HEK293 (cell line): ENCODE measurements around the gene CKB.

ENCODE experiments used
- BCL11A ChIP-seq: fragments of 450-650 bp; formaldehyde crosslinking; IDR thresholded peaks from 2 replicates; pipeline ENCODE4 v1.5.1; 2016; ENCODE audit warnings: low read depth, missing biosample characterization, missing genetic modification characterization
- REPIN1 ChIP-seq: fragments of 450-650 bp; formaldehyde crosslinking; IDR thresholded peaks from 2 replicates; pipeline ENCODE4 v1.5.1; 2017; ENCODE audit warnings: missing biosample characterization, missing genetic modification characterization, low read depth
- YY1 ChIP-seq: fragments of 450-650 bp; formaldehyde crosslinking; IDR thresholded peaks from 2 replicates; pipeline ENCODE4 v1.5.1; 2018; ENCODE audit warnings: missing biosample characterization, missing genetic modification characterization
- ZBTB11 ChIP-seq: fragments of 450-650 bp; formaldehyde crosslinking; conservative IDR thresholded peaks from 2 replicates; pipeline ENCODE4 v1.5.1; 2016; ENCODE audit warnings: low read depth, missing biosample characterization, missing genetic modification characterization
- ZBTB21 ChIP-seq: fragments of 450-650 bp; formaldehyde crosslinking; IDR thresholded peaks from 2 replicates; pipeline ENCODE4 v1.5.1; 2017; ENCODE audit warnings: missing biosample characterization, missing genetic modification characterization
- ZBTB8A ChIP-seq: fragments of 450-650 bp; formaldehyde crosslinking; IDR thresholded peaks from 2 replicates; pipeline ENCODE4 v1.5.1; 2016; ENCODE audit warnings: missing biosample characterization, missing genetic modification characterization
- ZNF184 ChIP-seq: fragments of 450-650 bp; IDR thresholded peaks from 2 replicates; pipeline ENCODE4 v1.5.1; 2018; ENCODE audit warnings: missing biosample characterization, mild to moderate bottlenecking, missing genetic modification characterization
- ZNF239 ChIP-seq: fragments of 450-650 bp; formaldehyde crosslinking; IDR thresholded peaks from 2 replicates; pipeline ENCODE4 v1.5.1; 2016; ENCODE audit warnings: missing biosample characterization, missing genetic modification characterization
- ZNF24 ChIP-seq: fragments of 450-650 bp; formaldehyde crosslinking; IDR thresholded peaks from 2 replicates; pipeline ENCODE4 v1.5.1; 2016; ENCODE audit warnings: missing biosample characterization, missing genetic modification characterization
- ZNF354C ChIP-seq: fragments of 450-650 bp; formaldehyde crosslinking; IDR thresholded peaks from 2 replicates; pipeline ENCODE4 v1.5.1; 2016; ENCODE audit warnings: missing biosample characterization, missing genetic modification characterization, low read depth, borderline replicate concordance
- ZSCAN23 ChIP-seq: fragments of 450-650 bp; formaldehyde crosslinking; IDR thresholded peaks from 2 replicates; pipeline ENCODE4 v1.5.1; 2016; ENCODE audit warnings: missing biosample characterization, missing genetic modification characterization
- TF ChIP-seq, protein P1 (sequence below): fragments of 450-650 bp; formaldehyde crosslinking; IDR thresholded peaks from 2 replicates; pipeline ENCODE4 v1.5.1; 2016; ENCODE audit warnings: missing biosample characterization, missing genetic modification characterization
- TF ChIP-seq, protein P2 (sequence below): fragments of 450-650 bp; formaldehyde crosslinking; IDR thresholded peaks from 2 replicates; pipeline ENCODE4 v1.5.1; 2016; ENCODE audit warnings: missing biosample characterization, missing genetic modification characterization
- TF ChIP-seq, protein P3 (sequence below): fragments of 450-650 bp; formaldehyde crosslinking; IDR thresholded peaks from 2 replicates; pipeline ENCODE4 v1.5.0; 2017; ENCODE audit warnings: missing biosample characterization, missing genetic modification characterization, borderline replicate concordance

DNA sequence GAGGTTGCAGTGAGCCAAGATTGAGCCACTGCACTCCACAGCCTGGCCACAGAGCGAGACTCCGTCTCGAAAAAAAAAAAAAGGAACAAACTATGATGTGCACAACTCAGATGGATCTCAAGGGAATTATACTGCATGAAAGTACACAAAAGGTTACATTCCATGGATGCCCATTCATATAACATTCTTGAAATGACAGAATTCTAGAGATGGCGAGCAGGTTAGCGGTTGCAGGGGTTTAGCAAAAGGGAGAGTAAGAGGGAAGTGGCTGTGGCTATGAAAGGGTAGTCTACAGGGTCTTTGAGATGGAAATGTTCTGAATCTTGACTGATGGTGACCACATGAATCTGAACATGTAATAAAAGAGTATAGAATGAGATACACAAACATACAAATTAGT, 49.7 kb downstream of the CKB start:
- TF ChIP-seq, protein P1, sequence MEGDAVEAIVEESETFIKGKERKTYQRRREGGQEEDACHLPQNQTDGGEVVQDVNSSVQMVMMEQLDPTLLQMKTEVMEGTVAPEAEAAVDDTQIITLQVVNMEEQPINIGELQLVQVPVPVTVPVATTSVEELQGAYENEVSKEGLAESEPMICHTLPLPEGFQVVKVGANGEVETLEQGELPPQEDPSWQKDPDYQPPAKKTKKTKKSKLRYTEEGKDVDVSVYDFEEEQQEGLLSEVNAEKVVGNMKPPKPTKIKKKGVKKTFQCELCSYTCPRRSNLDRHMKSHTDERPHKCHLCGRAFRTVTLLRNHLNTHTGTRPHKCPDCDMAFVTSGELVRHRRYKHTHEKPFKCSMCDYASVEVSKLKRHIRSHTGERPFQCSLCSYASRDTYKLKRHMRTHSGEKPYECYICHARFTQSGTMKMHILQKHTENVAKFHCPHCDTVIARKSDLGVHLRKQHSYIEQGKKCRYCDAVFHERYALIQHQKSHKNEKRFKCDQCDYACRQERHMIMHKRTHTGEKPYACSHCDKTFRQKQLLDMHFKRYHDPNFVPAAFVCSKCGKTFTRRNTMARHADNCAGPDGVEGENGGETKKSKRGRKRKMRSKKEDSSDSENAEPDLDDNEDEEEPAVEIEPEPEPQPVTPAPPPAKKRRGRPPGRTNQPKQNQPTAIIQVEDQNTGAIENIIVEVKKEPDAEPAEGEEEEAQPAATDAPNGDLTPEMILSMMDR (tag by site-specific recombination), result no peak
- TF ChIP-seq, protein P2, sequence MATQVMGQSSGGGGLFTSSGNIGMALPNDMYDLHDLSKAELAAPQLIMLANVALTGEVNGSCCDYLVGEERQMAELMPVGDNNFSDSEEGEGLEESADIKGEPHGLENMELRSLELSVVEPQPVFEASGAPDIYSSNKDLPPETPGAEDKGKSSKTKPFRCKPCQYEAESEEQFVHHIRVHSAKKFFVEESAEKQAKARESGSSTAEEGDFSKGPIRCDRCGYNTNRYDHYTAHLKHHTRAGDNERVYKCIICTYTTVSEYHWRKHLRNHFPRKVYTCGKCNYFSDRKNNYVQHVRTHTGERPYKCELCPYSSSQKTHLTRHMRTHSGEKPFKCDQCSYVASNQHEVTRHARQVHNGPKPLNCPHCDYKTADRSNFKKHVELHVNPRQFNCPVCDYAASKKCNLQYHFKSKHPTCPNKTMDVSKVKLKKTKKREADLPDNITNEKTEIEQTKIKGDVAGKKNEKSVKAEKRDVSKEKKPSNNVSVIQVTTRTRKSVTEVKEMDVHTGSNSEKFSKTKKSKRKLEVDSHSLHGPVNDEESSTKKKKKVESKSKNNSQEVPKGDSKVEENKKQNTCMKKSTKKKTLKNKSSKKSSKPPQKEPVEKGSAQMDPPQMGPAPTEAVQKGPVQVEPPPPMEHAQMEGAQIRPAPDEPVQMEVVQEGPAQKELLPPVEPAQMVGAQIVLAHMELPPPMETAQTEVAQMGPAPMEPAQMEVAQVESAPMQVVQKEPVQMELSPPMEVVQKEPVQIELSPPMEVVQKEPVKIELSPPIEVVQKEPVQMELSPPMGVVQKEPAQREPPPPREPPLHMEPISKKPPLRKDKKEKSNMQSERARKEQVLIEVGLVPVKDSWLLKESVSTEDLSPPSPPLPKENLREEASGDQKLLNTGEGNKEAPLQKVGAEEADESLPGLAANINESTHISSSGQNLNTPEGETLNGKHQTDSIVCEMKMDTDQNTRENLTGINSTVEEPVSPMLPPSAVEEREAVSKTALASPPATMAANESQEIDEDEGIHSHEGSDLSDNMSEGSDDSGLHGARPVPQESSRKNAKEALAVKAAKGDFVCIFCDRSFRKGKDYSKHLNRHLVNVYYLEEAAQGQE (tag by site-specific recombination), result no peak
- TF ChIP-seq ZBTB21 (tag by site-specific recombination) (no peak), ZBTB8A (no peak), BCL11A (no peak), YY1 (tag by site-specific recombination) (no peak), ZBTB11 (no peak), REPIN1 (tag by site-specific recombination) (no peak), ZNF354C (no peak), ZNF239 (tag by site-specific recombination) (no peak), ZNF184 (tag by site-specific recombination) (no peak), ZNF24 (tag by site-specific recombination) (no peak), ZSCAN23 (tag by site-specific recombination) (no peak)
- TF ChIP-seq, protein P3, sequence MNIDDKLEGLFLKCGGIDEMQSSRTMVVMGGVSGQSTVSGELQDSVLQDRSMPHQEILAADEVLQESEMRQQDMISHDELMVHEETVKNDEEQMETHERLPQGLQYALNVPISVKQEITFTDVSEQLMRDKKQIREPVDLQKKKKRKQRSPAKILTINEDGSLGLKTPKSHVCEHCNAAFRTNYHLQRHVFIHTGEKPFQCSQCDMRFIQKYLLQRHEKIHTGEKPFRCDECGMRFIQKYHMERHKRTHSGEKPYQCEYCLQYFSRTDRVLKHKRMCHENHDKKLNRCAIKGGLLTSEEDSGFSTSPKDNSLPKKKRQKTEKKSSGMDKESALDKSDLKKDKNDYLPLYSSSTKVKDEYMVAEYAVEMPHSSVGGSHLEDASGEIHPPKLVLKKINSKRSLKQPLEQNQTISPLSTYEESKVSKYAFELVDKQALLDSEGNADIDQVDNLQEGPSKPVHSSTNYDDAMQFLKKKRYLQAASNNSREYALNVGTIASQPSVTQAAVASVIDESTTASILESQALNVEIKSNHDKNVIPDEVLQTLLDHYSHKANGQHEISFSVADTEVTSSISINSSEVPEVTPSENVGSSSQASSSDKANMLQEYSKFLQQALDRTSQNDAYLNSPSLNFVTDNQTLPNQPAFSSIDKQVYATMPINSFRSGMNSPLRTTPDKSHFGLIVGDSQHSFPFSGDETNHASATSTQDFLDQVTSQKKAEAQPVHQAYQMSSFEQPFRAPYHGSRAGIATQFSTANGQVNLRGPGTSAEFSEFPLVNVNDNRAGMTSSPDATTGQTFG, result no peak
